GM12801 (cell line): ENCODE data around the gene IFNA4.
"Not testable (repeated sequence)": the region's sequence is repeated elsewhere in the genome, so short reads cannot be mapped to it uniquely, and the experiment has no call there.

ENCODE experiments used
- TF ChIP-seq, protein P1 (sequence below): IDR thresholded peaks from one replicate; pipeline ENCODE4 v1.5.1; 2011; ENCODE audit warnings: control low read depth; ENCODE audit not compliant: insufficient read length; ENCODE audit errors: extremely low read depth

The IFNA4 gene

DNA sequence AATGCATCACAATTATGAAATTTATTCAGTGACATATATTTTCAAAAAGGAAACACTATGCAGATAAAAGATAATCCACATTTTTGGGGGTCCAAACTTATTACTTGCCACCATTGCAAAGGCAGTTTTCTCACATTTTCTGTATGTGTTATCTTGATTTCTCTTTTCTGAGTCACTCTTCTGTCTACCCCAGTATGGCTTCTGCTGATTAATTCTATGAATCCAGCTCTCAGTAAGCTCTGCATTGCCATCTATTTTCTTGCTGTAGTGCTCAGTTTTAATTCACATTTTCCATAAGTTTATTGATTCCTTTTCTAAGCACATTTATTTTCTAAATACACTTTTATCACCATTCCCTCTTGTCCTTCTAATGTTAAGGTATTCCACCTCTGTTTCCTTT lies 17.8 kb upstream of the IFNA4 start:
- TF ChIP-seq, protein P1, sequence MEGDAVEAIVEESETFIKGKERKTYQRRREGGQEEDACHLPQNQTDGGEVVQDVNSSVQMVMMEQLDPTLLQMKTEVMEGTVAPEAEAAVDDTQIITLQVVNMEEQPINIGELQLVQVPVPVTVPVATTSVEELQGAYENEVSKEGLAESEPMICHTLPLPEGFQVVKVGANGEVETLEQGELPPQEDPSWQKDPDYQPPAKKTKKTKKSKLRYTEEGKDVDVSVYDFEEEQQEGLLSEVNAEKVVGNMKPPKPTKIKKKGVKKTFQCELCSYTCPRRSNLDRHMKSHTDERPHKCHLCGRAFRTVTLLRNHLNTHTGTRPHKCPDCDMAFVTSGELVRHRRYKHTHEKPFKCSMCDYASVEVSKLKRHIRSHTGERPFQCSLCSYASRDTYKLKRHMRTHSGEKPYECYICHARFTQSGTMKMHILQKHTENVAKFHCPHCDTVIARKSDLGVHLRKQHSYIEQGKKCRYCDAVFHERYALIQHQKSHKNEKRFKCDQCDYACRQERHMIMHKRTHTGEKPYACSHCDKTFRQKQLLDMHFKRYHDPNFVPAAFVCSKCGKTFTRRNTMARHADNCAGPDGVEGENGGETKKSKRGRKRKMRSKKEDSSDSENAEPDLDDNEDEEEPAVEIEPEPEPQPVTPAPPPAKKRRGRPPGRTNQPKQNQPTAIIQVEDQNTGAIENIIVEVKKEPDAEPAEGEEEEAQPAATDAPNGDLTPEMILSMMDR = no peak

DNA sequence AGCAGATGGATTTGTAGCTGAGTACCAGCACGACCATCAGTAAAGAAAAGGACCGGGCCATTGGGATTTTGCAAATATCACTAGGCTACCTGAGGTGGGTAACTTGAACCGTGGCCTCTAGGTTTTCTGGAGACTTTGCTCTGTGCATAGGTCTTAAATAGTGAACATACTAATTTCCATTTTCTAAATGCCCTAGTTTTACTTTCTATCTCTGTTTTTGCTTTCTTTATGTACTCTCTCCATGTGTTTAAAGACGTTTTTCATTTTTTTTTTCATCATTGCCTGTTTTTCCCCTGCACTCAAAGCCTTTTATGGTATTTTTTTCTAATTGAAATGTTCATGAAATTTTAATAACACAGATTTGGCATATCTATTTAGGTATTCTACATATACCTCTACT lies 14.7 kb upstream of the IFNA4 start, which contains the start of gene IFNA7:
IFNA7 (minus strand) TSS at position 101 of the 400 bp plus-strand sequence; CDS start at position 61, 40 bp downstream.
- TF ChIP-seq, protein P1 = not testable (repeated sequence)

DNA sequence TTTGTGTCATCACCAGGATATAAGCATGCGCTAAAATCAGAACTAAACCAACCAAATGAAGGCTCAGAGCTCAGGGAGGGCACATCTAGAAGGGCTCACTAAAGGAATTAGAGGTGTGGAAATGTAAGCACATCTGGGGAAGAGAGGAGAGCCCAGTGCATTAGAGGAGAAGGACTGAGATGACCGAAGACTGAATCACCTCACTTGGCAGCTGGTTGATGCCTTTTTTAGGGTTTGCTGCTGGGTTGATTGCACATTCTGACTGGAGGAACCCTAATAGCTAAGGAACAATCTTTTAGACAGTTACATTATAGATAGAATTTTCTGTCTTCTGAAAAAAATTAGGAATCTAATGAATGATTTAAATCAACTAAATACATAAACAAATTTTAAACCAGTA lies 12.7 kb downstream of the IFNA4 start:
- TF ChIP-seq, protein P1 = no peak

DNA sequence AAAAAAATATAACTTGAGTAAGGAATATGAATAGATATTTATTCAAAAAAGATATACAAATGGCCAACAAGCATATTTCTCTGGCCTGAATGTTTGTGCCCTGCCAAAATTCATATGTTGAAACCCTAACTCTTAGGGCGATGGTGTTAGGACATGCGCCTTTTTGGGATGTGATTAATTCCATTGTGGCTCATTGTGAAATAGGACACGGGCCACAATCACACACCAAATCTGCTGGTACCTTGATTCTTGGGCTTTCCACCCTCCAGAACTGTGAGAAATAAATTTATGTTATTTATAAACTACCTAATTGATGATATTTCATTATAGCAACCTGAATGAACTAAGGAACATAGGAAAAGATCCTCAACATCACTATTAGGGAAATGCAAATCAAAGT lies 15.2 kb downstream of the IFNA4 start:
- TF ChIP-seq, protein P1 = no peak

DNA sequence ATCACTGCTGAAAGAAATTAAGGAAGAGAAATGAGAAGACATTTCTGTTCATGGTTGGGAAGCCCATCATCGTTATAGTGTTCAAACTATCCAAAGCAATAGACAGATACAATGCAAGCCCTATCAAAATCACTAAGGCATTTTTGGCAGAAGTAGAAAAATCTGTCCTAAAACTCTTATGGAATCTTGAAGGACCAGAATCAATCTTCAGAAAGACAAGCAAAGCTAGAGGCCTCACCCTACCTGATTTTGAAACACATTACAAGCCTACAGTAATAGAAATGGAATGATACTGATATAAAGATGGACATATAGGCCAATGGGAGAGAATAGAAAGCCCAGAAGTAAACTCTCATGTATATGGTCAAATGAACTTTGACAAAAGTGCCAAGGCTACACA lies 16.0 kb downstream of the IFNA4 start:
- TF ChIP-seq, protein P1 = no peak

DNA sequence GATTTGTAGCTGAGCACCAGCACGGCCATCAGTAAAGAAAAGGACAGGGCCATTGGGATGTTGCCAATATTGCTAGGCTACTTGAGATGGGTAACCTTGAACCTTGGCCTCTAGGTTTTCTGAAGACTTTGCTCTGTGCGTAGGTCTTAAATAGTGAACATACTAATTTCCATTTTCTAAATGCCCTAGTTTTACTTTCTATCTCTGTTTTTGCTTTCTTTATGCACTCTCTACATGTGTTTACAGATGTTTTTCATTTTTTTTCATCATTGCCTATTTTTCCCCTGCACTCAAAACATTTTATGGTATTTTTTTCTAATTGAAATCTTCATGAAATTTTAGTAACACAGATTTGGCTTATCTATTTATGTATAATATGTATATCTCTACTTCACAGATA lies 20.8 kb downstream of the IFNA4 start, which contains the start of gene IFNA21:
IFNA21 (minus strand) TSS at position 101 of the 400 bp plus-strand sequence; CDS start at position 53, 48 bp downstream.
- TF ChIP-seq, protein P1 = not testable (repeated sequence)

DNA sequence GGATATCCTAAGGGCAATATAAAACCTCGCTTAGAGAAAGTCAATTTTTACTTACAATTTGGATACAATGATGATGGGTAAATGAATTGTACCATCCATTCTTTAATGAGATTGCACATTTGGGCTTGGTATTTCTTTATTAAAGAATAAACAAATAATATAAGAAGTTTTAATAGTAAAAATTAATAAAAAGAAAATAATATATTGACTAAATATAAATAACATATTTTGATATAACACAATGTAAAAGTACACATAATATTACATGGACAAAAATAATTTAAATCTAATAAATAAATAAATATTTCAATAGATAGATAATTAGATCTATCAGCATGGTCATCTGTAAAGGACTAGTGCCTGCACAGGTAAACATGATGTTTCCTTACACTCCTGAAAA lies 21.9 kb downstream of the IFNA4 start:
- TF ChIP-seq, protein P1 = no peak

DNA sequence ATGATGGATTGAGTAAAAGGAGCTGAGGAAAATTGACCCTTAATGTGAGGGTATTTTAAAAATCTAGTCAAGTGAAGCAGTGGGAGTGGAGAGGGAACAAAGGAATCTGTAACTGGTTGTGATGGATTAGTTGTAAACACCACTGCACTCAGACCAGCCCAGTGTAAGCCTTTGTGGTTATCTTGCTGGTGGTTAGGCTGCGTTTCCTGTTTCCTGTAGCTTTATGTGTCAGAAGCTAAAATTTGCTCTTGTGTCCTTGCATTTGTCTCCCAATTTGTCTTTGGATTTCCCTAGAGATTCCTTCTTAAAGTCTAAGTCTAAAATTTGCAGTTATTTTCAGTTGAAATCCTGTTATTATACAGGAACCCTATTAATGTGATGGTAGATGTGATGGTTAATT lies 27.2 kb downstream of the IFNA4 start:
- TF ChIP-seq, protein P1 = no peak
